ENCODE results near the gene FTMT. TPM values are rescaled to one million over a fixed set of nuclear protein-coding genes. Genes with fewer than 3 reads are reported as not detected.

Gene FTMT
- total and polyA plus RNA-seq, 2 donors (not counting 3 experiments of a cell fraction or from before 2014, with no cell fraction given) = not detected

GRCh38 chr5:121853850-121854249, 2.2 kb downstream of the FTMT start:
- H3K79me2 ChIP-seq (ENCODE audit: control insufficient read depth, insufficient read depth, low read length) = no peaks in the 10 kb centered on the region
- H3K27me3 ChIP-seq (ENCODE audit: control insufficient read depth in 2 of 2, insufficient read depth in 2 of 2, low read length in 2 of 2) = no peaks in the 10 kb centered on the region
- no peaks in the 10 kb centered on the region for H3K9me1 ChIP-seq (replicated peaks; ENCODE audit: control insufficient read depth, extremely low read depth, insufficient read depth, low read length)
- H3K9me3 ChIP-seq (replicated peaks; ENCODE audit: control insufficient read depth, insufficient read depth, low read length) = no peaks in the 10 kb centered on the region
- ChIA-PET POLR2A (no interaction called here), CTCF (no interaction called here)
- FAIRE-seq = no peak
- dilution Hi-C loops (cut with MboI; ENCODE audit: extremely low pct_ligation_motif_present, low sequenced_read_pairs) (no loop called here), intact Hi-C loops (cut with micrococcal nuclease) (no loop called here)
- no TSS peak for BruUV-seq (replicated peaks)
- H3K4me2 ChIP-seq (ENCODE audit: insufficient read depth, low read length) = no peak overlapping the region
- TF ChIP-seq CTCF (IDR thresholded peaks at IDR 0.05; ENCODE audit: extremely low read depth in 1 of 2, insufficient read depth in 1 of 2, low read depth in 1 of 2, low read length in 2 of 2) (no peak), GATA2 (IDR thresholded peaks at IDR 0.05; ENCODE audit: insufficient read depth, insufficient read length, low read depth, low read length) (no peak), MAX (IDR thresholded peaks at IDR 0.05; ENCODE audit: insufficient read depth, insufficient read length) (no peak), FOS (IDR thresholded peaks at IDR 0.05; ENCODE audit: borderline replicate concordance, insufficient read depth, low read length) (no peak), POLR2AphosphoS5 (IDR thresholded peaks at IDR 0.05; ENCODE audit: insufficient read depth, low read depth, low read length) (no peak), EZH2 (IDR thresholded peaks at IDR 0.05; ENCODE audit: borderline replicate concordance, low read depth, low read length, severe bottlenecking) (no peak), JUN (IDR thresholded peaks at IDR 0.05; ENCODE audit: borderline replicate concordance, insufficient read depth, insufficient read length, low read depth) (no peak), MYC (IDR thresholded peaks at IDR 0.05; ENCODE audit: low read depth, low read length) (no peak), POLR2A (IDR thresholded peaks at IDR 0.05; ENCODE audit: low read depth, low read length) (no peak)
- no peaks in the 10 kb centered on the region for H3K36me3 ChIP-seq (ENCODE audit: control insufficient read depth in 2 of 2, extremely low read depth in 1 of 2, insufficient read depth in 2 of 2, low read length in 2 of 2)
- H3K9ac ChIP-seq (replicated peaks; ENCODE audit: extremely low read depth, insufficient read depth, low read length) = no peak overlapping the region
- H4K20me1 ChIP-seq (replicated peaks; ENCODE audit: control insufficient read depth, extremely low read depth, insufficient read depth, low read length) = no peaks in the 10 kb centered on the region
- H3K4me3 ChIP-seq (replicated peaks in 1 of 3; ENCODE audit: insufficient read depth in 1 of 3, low read depth in 1 of 3, low read length in 3 of 3) = no peak overlapping the region
- no peak overlapping the region for H3K27ac ChIP-seq (ENCODE audit: insufficient read depth, low read depth, low read length)
- no peaks in the 10 kb centered on the region for H3K4me1 ChIP-seq (ENCODE audit: control insufficient read depth, extremely low read depth, insufficient read depth, low read length)
- DNase-seq (ENCODE audit: low read depth, low spot score) = no peak
- H2AFZ ChIP-seq (ENCODE audit: low read depth, low read length) = no peak overlapping the region

Data from endothelial cell of umbilical vein (primary cell).